GM19043 (cell line): ENCODE results near the gene ABCA1.

ENCODE experiments used
- ATAC-seq: cut with Tn5 transposase; IDR thresholded peaks from one replicate; pipeline ENCODE4 v1.9.1; 2021; ENCODE audit warnings: low read depth; ENCODE audit not compliant: unreplicated experiment

Gene ABCA1

GRCh38 chr9:104805441-104805840 is 122.5 kb downstream of the ABCA1 start:
- no peak for ATAC-seq

GRCh38 chr9:104802906-104803305 is 125.0 kb downstream of the ABCA1 start:
- no peak for ATAC-seq

- ATAC-seq = no peak
These were observed 125.8 kb downstream of the ABCA1 start for GRCh38 chr9:104802110-104802509.

- no peak for ATAC-seq
These were observed 127.7 kb downstream of the ABCA1 start for GRCh38 chr9:104800068-104800785.

- ATAC-seq = no peak
These were observed 129.6 kb downstream of the ABCA1 start for GRCh38 chr9:104798209-104798995.

GRCh38 chr9:104795857-104796256 is 132.1 kb downstream of the ABCA1 start:
- ATAC-seq = no peak

- no peak for ATAC-seq
These were observed 132.9 kb downstream of the ABCA1 start for GRCh38 chr9:104795082-104795481.

- ATAC-seq = no peak
These were observed 133.9 kb downstream of the ABCA1 start for GRCh38 chr9:104794070-104794469.

- no peak for ATAC-seq
These were observed 139.7 kb downstream of the ABCA1 start for GRCh38 chr9:104788251-104788650.

GRCh38 chr9:104787306-104788015 is 140.5 kb downstream of the ABCA1 start:
- ATAC-seq = no peak

- ATAC-seq = no peak
These were observed 141.7 kb downstream of the ABCA1 start for GRCh38 chr9:104786293-104786692.

- peak; percentile 73 for ATAC-seq
These were observed 143.9 kb downstream of the ABCA1 start for GRCh38 chr9:104784098-104784497.

- ATAC-seq = no peak
These were observed 144.4 kb downstream of the ABCA1 start for GRCh38 chr9:104783588-104783987.

- peak; percentile 57 for ATAC-seq
These were observed 147.1 kb downstream of the ABCA1 start for GRCh38 chr9:104780796-104781395.

GRCh38 chr9:104779946-104780535 is 147.9 kb downstream of the ABCA1 start:
- ATAC-seq = no peak

GRCh38 chr9:104779334-104779733 is 148.6 kb downstream of the ABCA1 start:
- ATAC-seq = no peak

GRCh38 chr9:104778802-104779201 is 149.2 kb downstream of the ABCA1 start:
- ATAC-seq = no peak

- ATAC-seq = no peak
These were observed 151.2 kb downstream of the ABCA1 start for GRCh38 chr9:104776797-104777196.

- no peak for ATAC-seq
These were observed 152.0 kb downstream of the ABCA1 start for GRCh38 chr9:104775976-104776375.

GRCh38 chr9:104775574-104775936 is 152.4 kb downstream of the ABCA1 start:
- peak; percentile 56 for ATAC-seq
